ENCODE measurements around the gene FXYD3.

The FXYD3 gene

DNA sequence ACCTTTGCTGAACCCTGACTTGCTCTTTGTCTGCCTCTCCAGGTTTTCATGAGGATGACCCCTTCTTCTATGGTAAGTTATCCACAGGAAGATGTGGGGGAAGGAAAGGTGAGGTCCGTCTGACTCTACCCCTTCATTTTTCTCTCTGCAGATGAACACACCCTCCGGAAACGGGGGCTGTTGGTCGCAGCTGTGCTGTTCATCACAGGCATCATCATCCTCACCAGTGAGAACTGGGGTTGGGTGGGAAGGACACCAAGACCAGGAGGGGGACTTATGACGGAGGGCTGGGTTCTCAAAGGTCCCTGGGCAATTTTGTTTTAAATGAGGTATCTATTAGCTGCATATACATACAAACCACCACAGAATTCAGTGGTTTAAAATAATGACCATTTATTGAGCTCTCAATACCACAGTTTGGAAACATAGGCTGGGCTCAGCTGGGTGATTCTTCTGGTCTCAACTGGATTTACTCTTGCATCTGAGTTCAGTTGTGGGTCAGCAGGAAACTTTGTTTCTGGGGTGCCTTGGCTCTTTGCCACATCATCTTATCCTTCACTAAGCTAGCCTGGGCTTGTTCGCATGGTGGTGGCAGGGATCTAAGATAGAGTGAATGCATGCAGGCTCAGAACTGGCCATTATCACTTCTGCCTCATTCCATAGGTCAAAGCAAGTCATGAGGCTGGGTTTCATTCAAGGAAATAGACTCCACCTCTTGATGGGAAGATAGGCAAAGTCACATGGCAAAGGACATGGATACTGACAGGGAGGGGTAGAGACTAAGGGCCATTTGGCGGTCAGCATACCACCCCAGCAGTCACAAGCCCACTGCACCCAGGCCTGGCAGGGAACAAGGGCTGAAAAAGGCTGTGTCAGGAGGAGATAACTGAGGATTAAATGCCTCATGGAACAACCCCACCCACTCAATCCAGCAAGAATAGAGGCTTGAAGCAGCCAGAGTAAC, 50.8 kb downstream of the FXYD3 start:
- DNase-seq = peak; percentile 27

DNA sequence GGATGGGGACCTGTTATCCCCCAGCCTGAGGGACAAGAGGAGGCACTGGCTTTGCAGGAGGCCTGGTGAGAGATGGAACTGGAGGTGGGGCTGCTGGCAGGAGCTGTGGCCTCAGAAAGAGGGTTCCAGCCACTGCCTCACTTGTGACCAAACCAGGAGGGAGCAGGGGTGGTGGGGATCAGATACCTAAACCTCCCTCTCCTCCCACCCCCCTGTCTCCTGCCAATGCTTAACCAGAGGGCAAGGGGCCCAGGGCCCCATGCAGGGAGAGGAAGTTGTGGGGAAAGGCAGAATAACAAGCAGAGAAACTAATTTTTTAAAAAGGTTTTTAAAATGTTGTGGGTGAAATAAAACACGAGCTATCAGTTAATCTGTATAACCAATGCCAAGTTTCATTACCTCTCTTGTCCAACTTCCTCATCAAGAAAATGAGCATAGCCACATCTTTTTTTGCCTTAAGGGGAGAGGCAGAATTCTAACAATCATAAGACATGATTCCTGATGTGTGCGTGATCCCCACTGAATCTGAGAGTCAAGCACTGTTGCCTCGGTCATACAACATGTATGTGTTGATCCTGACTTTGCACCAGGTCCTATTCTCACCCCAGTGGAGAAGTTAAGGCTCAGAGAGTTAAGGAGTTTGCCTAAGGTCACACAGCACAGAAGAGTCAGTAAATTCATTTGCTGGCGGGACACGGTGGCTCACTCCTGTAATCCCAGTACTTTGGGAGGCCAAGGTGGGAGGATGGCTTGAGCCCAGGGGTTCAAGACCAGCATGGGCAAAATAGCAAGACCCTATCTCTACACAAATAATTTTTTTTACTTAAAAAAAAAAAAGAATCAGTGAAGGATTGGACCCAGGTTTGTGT, 51.9 kb downstream of the FXYD3 start:
- DNase-seq = no peak

DNA sequence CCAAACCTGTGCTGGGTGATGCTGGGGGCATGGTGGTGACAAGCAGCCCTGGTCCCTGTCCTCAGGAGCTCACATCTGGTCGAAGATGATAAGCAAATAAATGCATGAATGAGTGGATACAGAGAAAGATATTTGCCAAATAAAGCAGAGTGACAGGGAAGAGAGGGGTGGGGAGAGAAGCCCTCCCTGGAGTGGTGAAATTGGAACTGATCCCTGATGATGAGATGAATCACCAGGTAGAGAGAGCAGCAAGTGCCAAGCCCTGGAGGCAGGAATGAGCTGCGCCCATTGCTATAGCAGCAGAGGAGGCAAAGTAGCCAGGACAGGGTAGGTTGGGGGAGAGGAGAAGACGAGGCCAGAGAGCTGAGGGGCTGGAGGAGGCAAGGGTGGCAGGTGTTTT, 52.6 kb downstream of the FXYD3 start:
- DNase-seq = no peak

DNA sequence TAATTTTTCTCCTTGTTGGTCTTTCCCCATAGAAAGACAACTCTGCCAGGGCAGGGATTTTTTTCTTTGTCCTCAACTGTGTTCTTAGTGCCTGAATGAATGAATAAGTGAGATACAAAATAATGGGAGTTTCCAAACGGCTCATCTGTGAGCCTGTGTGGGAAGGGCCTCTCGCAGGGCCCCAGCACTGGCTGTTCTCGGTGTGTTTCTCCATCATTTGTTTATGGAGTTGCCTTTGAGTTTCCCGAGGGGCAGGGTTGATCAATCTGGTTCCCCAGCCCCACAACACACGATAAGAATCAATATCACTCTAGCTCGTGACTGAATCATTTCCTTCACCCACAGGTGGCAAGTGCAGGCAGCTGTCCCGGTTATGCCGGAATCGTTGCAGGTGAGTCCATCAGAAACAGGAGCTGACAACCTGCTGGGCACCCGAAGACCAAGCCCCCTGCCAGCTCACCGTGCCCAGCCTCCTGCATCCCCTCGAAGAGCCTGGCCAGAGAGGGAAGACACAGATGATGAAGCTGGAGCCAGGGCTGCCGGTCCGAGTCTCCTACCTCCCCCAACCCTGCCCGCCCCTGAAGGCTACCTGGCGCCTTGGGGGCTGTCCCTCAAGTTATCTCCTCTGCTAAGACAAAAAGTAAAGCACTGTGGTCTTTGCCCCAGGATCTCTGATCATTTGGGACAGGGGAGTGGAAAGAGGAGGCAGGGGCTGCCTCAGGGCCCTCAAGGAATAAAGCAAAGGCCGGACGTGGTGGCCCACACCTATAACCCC, 53.8 kb downstream of the FXYD3 start:
- DNase-seq = no peak

DNA sequence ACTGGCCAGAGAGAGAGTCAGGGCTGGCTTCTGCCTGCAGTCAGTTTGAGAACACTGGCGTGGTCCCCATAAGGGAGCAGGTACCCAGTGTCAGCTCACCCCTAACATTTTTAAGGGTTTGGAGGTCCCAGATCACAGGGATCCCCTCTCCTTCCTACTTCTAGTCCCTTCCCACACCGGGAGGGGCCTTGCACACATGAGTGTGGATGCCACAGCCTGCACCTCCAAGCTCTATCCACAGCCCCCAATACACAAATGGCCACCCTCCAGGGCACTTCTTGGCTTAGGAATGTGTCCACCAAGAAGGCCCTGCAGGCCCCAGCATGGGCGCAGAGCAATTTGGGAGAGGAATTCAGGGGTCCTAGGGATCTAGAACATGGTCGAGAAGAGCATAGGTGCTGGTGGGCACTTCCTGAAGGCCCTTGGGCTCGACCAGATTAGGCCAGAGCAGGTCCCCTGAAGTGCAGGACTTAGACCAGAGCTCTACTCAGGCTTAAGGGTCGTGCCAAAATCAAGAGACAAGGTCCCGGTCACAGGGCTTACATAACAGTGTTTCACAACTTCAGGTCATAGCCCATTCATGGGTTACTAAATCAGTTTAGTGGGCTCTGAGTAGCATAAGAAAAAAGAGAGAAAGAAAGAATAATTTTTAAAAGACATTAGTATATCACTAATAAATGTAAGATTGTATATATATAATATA, 54.9 kb downstream of the FXYD3 start:
- no peak for DNase-seq

DNA sequence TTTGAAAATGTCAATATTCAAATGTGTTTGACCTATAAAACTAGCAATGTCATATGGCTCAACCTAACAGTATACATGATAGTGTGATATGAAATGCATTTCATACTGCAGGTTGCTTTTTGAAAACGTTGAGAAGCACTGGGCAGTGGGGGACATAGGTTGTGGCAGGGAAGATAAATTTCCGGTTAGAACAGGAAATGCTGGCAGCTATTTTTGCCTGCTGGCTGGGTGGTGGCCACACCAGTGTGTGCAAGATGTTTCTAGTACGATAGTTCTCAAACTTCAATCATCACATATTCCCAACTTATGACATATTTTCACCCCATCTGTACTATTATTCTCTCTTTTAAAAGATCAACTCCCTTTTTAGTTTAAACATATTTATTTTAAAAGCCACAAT, 56.1 kb downstream of the FXYD3 start:
- no peak for DNase-seq
